Chondrocyte (in vitro differentiated cells): Measurements from ENCODE around the gene GALNTL6. TPM values are rescaled to one million over a fixed set of nuclear protein-coding genes. Genes with fewer than 3 reads are reported as not detected.

ENCODE experiments used
- DNase-seq: peaks from one replicate; pipeline ENCODE4 v3.0.0; 2021; ENCODE audit warnings: mixed read lengths, low spot score
- H3K27ac Mint-ChIP-seq: one replicate; pipeline ENCODE4 v1.8.0; 2021; ENCODE audit warnings: mild to moderate bottlenecking, moderate library complexity, mixed read lengths; ENCODE audit not compliant: unreplicated experiment
- H3K27me3 Mint-ChIP-seq: 2 replicates; pipeline ENCODE4 v1.8.0; 2021; ENCODE audit warnings: low read depth, mixed read lengths
- H3K36me3 Mint-ChIP-seq: 2 replicates; pipeline ENCODE4 v1.8.0; 2021; ENCODE audit warnings: low read depth, mixed read lengths
- H3K4me1 Mint-ChIP-seq: 2 replicates; pipeline ENCODE4 v1.8.0; 2021; ENCODE audit warnings: low read depth, mild to moderate bottlenecking, mixed read lengths
- H3K4me3 Mint-ChIP-seq: one replicate; pipeline ENCODE4 v1.8.0; 2021; ENCODE audit warnings: mild to moderate bottlenecking, moderate library complexity, mixed read lengths; ENCODE audit not compliant: unreplicated experiment
- H3K9me3 Mint-ChIP-seq: 2 replicates; pipeline ENCODE4 v1.8.0; 2021; ENCODE audit warnings: low read depth, mixed read lengths
- total RNA-seq: library from RNA; stranded (reverse); gene quantifications from 3 replicates; pipeline ENCODE4 v1.2.1, GENCODE V29; 2021
- TF ChIP-seq, protein P1 (sequence below): fragments of 200-600 bp; sonication (generic); IDR thresholded peaks from 2 replicates; pipeline ENCODE4 v1.5.0; 2021; ENCODE audit warnings: antibody characterized with exemption, mild to moderate bottlenecking, moderate library complexity

Gene GALNTL6
- total RNA-seq, 1 donor from 2014 or later: not detected

DNA sequence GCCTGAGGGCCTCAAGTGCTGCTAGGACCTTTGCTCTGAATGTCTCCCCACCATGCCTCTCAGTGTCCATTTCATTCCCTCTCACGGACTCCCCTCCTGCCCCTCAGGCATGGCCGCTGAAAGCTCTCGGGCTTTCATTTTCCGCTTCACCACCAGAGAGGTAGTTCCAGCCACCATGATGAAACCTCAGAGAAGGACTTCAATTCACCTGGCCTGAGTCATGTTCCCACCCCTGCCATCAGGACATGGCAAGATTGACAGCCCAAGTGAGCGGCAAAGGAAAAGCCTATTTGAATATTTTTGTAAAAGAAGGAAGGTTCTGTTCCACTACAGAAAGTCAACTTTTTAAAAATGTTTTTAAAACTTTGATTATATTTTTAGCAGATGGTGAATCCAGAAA, 1106.1 kb downstream of the GALNTL6 start:
- H3K36me3 Mint-ChIP-seq: no peaks in the 10 kb centered on the region
- no peak overlapping the region for H3K27ac Mint-ChIP-seq
- TF ChIP-seq, protein P1, sequence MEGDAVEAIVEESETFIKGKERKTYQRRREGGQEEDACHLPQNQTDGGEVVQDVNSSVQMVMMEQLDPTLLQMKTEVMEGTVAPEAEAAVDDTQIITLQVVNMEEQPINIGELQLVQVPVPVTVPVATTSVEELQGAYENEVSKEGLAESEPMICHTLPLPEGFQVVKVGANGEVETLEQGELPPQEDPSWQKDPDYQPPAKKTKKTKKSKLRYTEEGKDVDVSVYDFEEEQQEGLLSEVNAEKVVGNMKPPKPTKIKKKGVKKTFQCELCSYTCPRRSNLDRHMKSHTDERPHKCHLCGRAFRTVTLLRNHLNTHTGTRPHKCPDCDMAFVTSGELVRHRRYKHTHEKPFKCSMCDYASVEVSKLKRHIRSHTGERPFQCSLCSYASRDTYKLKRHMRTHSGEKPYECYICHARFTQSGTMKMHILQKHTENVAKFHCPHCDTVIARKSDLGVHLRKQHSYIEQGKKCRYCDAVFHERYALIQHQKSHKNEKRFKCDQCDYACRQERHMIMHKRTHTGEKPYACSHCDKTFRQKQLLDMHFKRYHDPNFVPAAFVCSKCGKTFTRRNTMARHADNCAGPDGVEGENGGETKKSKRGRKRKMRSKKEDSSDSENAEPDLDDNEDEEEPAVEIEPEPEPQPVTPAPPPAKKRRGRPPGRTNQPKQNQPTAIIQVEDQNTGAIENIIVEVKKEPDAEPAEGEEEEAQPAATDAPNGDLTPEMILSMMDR: no peak
- H3K27me3 Mint-ChIP-seq: peaks cover 25% of the 10 kb centered on the region
- no peak overlapping the region for H3K4me3 Mint-ChIP-seq
- DNase-seq: no peak
- peaks cover 10% of the 10 kb centered on the region for H3K9me3 Mint-ChIP-seq
- H3K4me1 Mint-ChIP-seq: no peaks in the 10 kb centered on the region

DNA sequence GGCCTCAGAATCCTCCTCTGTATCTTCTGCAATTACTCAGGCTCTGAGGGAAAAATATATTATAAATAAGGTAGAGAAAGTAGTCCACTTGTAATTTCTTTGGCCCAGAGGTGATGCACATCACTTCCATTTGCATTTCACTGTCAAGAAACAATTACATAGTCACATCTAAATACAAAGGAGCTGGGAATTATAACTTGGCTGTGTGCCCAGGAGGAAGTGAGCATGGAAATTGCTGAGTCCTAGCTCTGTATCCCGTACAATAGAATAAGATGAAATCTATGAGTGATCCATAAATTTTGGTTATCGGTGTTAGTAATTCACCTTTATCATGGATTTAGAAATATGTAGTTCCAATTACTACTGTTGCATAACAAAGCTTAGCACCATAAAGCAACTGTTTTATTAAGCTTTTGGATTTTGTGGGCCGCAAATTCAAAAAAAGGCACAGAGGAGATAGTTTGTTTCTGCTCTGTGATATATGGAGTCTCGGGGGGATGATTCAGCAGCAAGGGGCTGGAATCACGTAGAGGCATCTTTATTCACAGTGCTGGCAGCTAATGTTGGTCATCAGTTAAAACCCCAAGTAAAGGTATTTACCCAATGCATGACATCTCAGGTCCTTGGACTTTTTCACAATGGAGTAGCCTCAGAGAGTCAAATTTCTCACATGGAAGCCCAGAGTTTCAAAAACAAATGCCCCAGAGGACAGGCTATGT, 1114.1 kb downstream of the GALNTL6 start:
- Mint-ChIP-seq H3K36me3 (no peaks in the 10 kb centered on the region), H3K4me3 (no peak overlapping the region), H3K4me1 (no peaks in the 10 kb centered on the region), H3K9me3 (no peaks in the 10 kb centered on the region), H3K27me3 (peaks cover 12% of the 10 kb centered on the region), H3K27ac (no peak overlapping the region)
- TF ChIP-seq, protein P1: no peak
- DNase-seq: no peak

DNA sequence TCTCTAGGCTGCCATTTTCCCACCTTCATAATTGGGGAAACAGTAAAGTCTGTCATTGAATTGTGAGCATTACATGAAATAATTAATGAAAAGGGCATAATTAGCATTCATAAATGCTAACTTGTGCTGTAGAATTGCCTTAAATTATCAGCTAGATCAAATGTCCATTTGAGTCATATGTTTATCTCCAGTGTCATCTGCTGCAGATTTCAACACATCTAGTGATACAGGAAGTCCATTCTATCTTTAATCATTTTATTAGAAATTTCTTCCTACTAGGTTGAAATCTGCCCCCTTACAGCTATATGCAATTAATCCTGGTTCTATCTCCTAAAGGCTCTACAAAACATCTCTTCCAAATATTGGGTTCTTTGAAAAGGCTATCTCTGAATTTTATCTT, 1115.1 kb downstream of the GALNTL6 start:
- Mint-ChIP-seq H3K27me3 (peaks cover 15% of the 10 kb centered on the region), H3K36me3 (no peaks in the 10 kb centered on the region), H3K4me3 (no peak overlapping the region), H3K27ac (no peak overlapping the region), H3K9me3 (no peaks in the 10 kb centered on the region), H3K4me1 (no peaks in the 10 kb centered on the region)
- TF ChIP-seq, protein P1: no peak
- no peak for DNase-seq

DNA sequence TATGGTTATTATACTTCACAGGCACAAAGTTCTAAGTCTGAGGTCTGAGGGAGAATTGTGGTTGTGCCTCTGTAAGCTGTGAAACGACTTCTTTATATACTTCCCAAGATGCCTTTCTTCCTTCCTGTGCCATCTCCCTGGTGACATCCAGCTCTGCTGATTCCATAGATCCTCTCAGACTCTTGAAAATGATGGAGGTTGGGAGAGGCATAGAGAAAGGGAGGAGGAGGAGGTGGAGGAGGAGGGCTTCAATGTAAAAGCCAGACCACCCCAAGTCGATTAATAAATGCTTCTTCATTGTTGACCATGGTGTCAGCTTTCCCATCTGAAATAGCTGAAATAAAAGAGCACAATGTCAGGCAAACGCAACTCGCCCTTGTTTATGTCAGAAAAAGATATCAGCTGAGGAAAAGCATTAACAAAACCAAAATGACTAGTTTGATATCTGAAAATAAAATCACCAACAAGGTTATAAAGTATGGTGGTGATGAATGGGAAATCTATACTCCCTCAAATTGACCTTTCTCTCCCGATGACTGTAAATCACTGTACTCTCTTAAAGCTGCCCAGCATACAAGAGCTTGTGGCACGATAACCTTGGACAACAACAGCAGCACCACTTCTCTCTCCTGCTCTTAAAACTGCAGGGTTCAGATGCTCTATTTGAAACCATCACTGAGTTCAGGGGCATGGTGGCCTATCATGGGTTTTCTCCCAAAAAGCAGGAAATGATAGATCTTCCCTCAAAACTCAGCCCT, 1125.0 kb downstream of the GALNTL6 start:
- no peaks in the 10 kb centered on the region for H3K36me3 Mint-ChIP-seq
- no peak overlapping the region for H3K27ac Mint-ChIP-seq
- H3K27me3 Mint-ChIP-seq: peaks cover 16% of the 10 kb centered on the region
- TF ChIP-seq, protein P1: no peak
- H3K4me1 Mint-ChIP-seq: no peaks in the 10 kb centered on the region
- H3K9me3 Mint-ChIP-seq: no peaks in the 10 kb centered on the region
- no peak overlapping the region for H3K4me3 Mint-ChIP-seq
- no peak for DNase-seq

DNA sequence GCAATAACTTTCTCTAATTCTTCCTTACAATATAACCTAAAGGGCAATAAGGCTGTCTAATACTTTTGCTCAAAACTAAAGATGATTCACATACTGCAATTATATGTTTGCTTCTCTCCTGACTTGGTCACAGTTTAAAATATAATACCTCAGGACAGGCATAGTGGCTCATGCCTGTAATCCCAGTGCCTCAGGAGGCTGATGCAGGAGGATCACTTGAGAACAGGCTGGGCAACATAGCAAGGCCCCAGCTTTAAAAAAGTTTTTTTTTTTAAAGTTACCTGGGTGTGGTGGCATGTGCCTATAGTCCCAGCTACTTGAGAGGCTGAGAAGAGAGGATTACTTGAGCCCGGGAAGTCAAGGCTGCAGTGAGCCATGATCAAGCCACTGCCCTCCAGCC, 1125.7 kb downstream of the GALNTL6 start:
- TF ChIP-seq, protein P1: no peak
- no peak overlapping the region for H3K4me3 Mint-ChIP-seq
- no peaks in the 10 kb centered on the region for H3K4me1 Mint-ChIP-seq
- DNase-seq: no peak
- H3K9me3 Mint-ChIP-seq: no peaks in the 10 kb centered on the region
- H3K36me3 Mint-ChIP-seq: no peaks in the 10 kb centered on the region
- no peak overlapping the region for H3K27ac Mint-ChIP-seq
- H3K27me3 Mint-ChIP-seq: peaks cover 13% of the 10 kb centered on the region
